Neural progenitor cell (in vitro differentiated cells): ENCODE data around the gene EFCAB11. TPM values are rescaled to one million over a fixed set of nuclear protein-coding genes. Genes with fewer than 3 reads are reported as not detected.

Experiments used
- DNase-seq: peaks from one replicate; pipeline ENCODE4 v3.0.0-alpha.2; 2016; ENCODE audit warnings: low spot score
- H2AFZ ChIP-seq: fragments of 200-600 bp; sonication (generic); replicated peaks from 2 replicates; pipeline ENCODE4 v1.6.1; 2016; ENCODE audit warnings: antibody characterized with exemption
- H3F3A ChIP-seq: fragments of 200-600 bp; sonication (generic); 2 replicates; pipeline ENCODE4 v1.6.1; 2016; ENCODE audit warnings: antibody characterized with exemption, low read depth
- H3K27ac ChIP-seq: fragments of 200-600 bp; sonication (generic); 2 replicates; pipeline ENCODE4 v1.5.1; 2016; ENCODE audit warnings: mild to moderate bottlenecking
- H3K27me3 ChIP-seq: fragments of 200-600 bp; sonication (generic); 2 replicates; pipeline ENCODE4 v1.6.1; 2016; ENCODE audit warnings: mild to moderate bottlenecking, moderate library complexity
- H3K36me3 ChIP-seq: fragments of 200-600 bp; sonication (generic); 2 replicates; pipeline ENCODE4 v1.5.1; 2016
- H3K4me1 ChIP-seq: fragments of 200-600 bp; sonication (generic); 2 replicates; pipeline ENCODE4 v1.6.1; 2016; ENCODE audit warnings: mixed run types
- H3K4me2 ChIP-seq: fragments of 200-600 bp; sonication (generic); 2 replicates; pipeline ENCODE4 v1.6.1; 2016
- H3K4me3 ChIP-seq: fragments of 200-600 bp; sonication (generic); 2 replicates; pipeline ENCODE4 v1.5.1; 2016
- H3K79me2 ChIP-seq: fragments of 200-600 bp; sonication (generic); 2 replicates; pipeline ENCODE4 v1.6.1; 2016; ENCODE audit warnings: low read depth
- H3K9ac ChIP-seq: fragments of 200-600 bp; sonication (generic); 2 replicates; pipeline ENCODE4 v1.6.1; 2016
- H3K9me3 ChIP-seq: fragments of 200-600 bp; sonication (generic); 2 replicates; pipeline ENCODE4 v1.5.1; 2016; ENCODE audit warnings: low read depth
- H4K20me1 ChIP-seq: fragments of 200-600 bp; sonication (generic); 2 replicates; pipeline ENCODE4 v1.6.1; 2016; ENCODE audit warnings: low read depth
- H3K27ac Mint-ChIP-seq: 3 replicates; pipeline ENCODE4 v1.8.0; 2021; ENCODE audit warnings: mixed read lengths
- H3K27me3 Mint-ChIP-seq: 2 replicates; pipeline ENCODE4 v1.8.0; 2022; ENCODE audit warnings: low read depth, mild to moderate bottlenecking, inconsistent platforms, moderate library complexity, mixed read lengths; ENCODE audit not compliant: insufficient read depth
- H3K36me3 Mint-ChIP-seq: 3 replicates; pipeline ENCODE4 v1.8.0; 2021; ENCODE audit warnings: mixed read lengths
- H3K4me1 Mint-ChIP-seq: 3 replicates; pipeline ENCODE4 v1.8.0; 2021; ENCODE audit warnings: mixed read lengths
- H3K4me3 Mint-ChIP-seq: 3 replicates; pipeline ENCODE4 v1.8.0; 2021; ENCODE audit warnings: mild to moderate bottlenecking, moderate library complexity, mixed read lengths
- H3K9me3 Mint-ChIP-seq: 3 replicates; pipeline ENCODE4 v1.8.0; 2020; ENCODE audit warnings: mixed read lengths
- EZH2 ChIP-seq: fragments of 200-600 bp; sonication (generic); IDR thresholded peaks from 2 replicates; pipeline ENCODE4 v1.6.1; 2017; ENCODE audit warnings: antibody characterized with exemption, mild to moderate bottlenecking, moderate library complexity
- EZH2phosphoT487 ChIP-seq: fragments of 200-600 bp; sonication (generic); IDR thresholded peaks from 2 replicates; pipeline ENCODE4 v1.6.1; 2017; ENCODE audit warnings: antibody characterized with exemption
- total RNA-seq: library from RNA; depleted of rRNA; stranded (reverse); fragments of >200 nt; gene quantifications from 2 replicates; pipeline ENCODE4 v1.2.3, GENCODE V29; 2015; ENCODE audit warnings: low replicate concordance
- TF ChIP-seq, protein P1 (sequence below): fragments of 200-600 bp; sonication (generic); IDR thresholded peaks from 2 replicates; pipeline ENCODE4 v1.5.1; 2017; ENCODE audit warnings: antibody characterized with exemption, mild to moderate bottlenecking

The EFCAB11 gene
- total RNA-seq, 1 donor from 2014 or later, result 27.6 TPM

GRCh38 chr14:89996963-89997362 lies 42.4 kb upstream of the EFCAB11 start:
- Histone ChIP-seq H3K4me1 (no peaks in the 10 kb centered on the region), H2AFZ (no peak overlapping the region), H3K79me2 (no peaks in the 10 kb centered on the region), H3F3A (no peaks in the 10 kb centered on the region), H4K20me1 (peaks cover 5% of the 10 kb centered on the region), H3K9ac (no peak overlapping the region), H3K4me3 (no peak overlapping the region), H3K36me3 (peaks cover 27% of the 10 kb centered on the region), H3K9me3 (no peaks in the 10 kb centered on the region), H3K4me2 (no peak overlapping the region), H3K27ac (no peak overlapping the region), H3K27me3 (no peaks in the 10 kb centered on the region)
- H3K4me3 Mint-ChIP-seq, result no peak overlapping the region
- H3K27ac Mint-ChIP-seq, result no peak overlapping the region
- no peaks in the 10 kb centered on the region for H3K4me1 Mint-ChIP-seq
- H3K27me3 Mint-ChIP-seq, result peaks cover 2% of the 10 kb centered on the region
- peaks cover 31% of the 10 kb centered on the region for H3K36me3 Mint-ChIP-seq
- DNase-seq, result no peak
- H3K9me3 Mint-ChIP-seq, result no peaks in the 10 kb centered on the region
- TF ChIP-seq EZH2, result no peak
- TF ChIP-seq EZH2phosphoT487, result no peak
- TF ChIP-seq, protein P1, sequence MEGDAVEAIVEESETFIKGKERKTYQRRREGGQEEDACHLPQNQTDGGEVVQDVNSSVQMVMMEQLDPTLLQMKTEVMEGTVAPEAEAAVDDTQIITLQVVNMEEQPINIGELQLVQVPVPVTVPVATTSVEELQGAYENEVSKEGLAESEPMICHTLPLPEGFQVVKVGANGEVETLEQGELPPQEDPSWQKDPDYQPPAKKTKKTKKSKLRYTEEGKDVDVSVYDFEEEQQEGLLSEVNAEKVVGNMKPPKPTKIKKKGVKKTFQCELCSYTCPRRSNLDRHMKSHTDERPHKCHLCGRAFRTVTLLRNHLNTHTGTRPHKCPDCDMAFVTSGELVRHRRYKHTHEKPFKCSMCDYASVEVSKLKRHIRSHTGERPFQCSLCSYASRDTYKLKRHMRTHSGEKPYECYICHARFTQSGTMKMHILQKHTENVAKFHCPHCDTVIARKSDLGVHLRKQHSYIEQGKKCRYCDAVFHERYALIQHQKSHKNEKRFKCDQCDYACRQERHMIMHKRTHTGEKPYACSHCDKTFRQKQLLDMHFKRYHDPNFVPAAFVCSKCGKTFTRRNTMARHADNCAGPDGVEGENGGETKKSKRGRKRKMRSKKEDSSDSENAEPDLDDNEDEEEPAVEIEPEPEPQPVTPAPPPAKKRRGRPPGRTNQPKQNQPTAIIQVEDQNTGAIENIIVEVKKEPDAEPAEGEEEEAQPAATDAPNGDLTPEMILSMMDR, result no peak

DNA sequence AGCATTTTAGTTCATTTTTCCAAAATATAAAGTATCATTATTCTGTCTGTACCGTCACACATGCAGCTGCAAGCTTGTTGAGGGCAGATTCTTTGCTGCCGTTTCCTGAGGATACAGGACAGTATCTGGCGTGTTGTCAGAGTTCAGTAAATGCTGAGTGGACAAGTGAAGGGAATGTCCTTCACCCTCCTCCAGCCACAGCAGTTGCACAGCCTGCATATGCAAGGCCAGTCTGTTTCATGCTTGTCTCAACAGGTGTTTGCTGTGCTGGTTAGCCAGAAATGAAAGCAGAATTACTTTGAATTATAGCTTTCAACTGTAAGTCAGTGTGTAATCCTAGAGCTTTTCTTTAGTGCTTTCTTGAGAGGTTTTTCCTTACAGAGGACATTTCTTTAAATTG lies 37.7 kb upstream of the EFCAB11 start:
- no peak overlapping the region for H3K27ac ChIP-seq
- no peak overlapping the region for H3K4me2 ChIP-seq
- Mint-ChIP-seq H3K9me3 (no peaks in the 10 kb centered on the region), H3K4me1 (no peaks in the 10 kb centered on the region), H3K36me3 (peaks cover 34% of the 10 kb centered on the region), H3K4me3 (no peak overlapping the region), H3K27me3 (no peaks in the 10 kb centered on the region), H3K27ac (no peak overlapping the region)
- H3K4me3 ChIP-seq, result no peak overlapping the region
- TF ChIP-seq EZH2 (no peak), EZH2phosphoT487 (no peak)
- TF ChIP-seq, protein P1, result no peak
- no peak for DNase-seq
- H3K9ac ChIP-seq, result no peak overlapping the region
- H3F3A ChIP-seq, result no peaks in the 10 kb centered on the region
- H3K9me3 ChIP-seq, result no peaks in the 10 kb centered on the region
- no peaks in the 10 kb centered on the region for H3K27me3 ChIP-seq
- H3K4me1 ChIP-seq, result no peaks in the 10 kb centered on the region
- no peaks in the 10 kb centered on the region for H3K79me2 ChIP-seq
- no peaks in the 10 kb centered on the region for H4K20me1 ChIP-seq
- H3K36me3 ChIP-seq, result peaks cover 26% of the 10 kb centered on the region
- no peak overlapping the region for H2AFZ ChIP-seq

DNA sequence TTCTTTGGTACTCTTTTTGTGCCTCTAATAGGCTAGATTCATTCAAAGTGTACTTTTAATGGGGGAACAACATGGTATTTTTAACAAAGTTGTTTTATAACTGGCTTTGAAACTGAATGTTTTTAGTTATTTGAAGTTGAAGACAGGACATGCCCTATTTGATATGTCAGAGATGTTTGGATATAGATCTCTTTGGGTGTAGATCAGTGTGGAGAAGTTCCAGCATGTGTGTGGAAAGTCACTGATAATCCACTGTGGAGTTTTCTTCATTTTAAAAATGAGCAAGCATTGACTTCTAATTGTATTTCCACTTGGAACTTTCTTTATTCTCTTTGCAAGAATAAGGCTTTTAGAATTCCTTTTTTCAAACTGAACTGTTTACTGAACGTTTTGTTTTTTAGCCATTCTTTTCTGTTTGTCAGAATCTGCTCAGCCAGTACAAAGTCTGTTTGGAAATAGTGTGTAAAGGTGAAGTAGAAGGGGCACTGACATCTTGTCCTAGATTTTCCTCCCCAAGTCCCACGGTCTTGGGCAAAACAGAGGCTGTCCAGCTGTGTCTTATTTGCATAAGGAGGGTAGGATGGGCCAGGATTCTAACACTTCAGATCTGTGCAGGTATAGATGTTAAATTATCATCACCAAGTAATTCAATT lies 36.2 kb upstream of the EFCAB11 start:
- no peaks in the 10 kb centered on the region for H3K27me3 Mint-ChIP-seq
- peaks cover 26% of the 10 kb centered on the region for H3K36me3 ChIP-seq
- H3K27ac ChIP-seq, result no peak overlapping the region
- H3K4me2 ChIP-seq, result no peak overlapping the region
- no peak overlapping the region for H3K27ac Mint-ChIP-seq
- no peaks in the 10 kb centered on the region for H3K4me1 Mint-ChIP-seq
- H2AFZ ChIP-seq, result no peak overlapping the region
- DNase-seq, result no peak
- H3K79me2 ChIP-seq, result no peaks in the 10 kb centered on the region
- peaks cover 34% of the 10 kb centered on the region for H3K36me3 Mint-ChIP-seq
- H3K9me3 Mint-ChIP-seq, result no peaks in the 10 kb centered on the region
- no peak overlapping the region for H3K9ac ChIP-seq
- H3K27me3 ChIP-seq, result no peaks in the 10 kb centered on the region
- no peak overlapping the region for H3K4me3 ChIP-seq
- H3F3A ChIP-seq, result no peaks in the 10 kb centered on the region
- H4K20me1 ChIP-seq, result no peaks in the 10 kb centered on the region
- no peaks in the 10 kb centered on the region for H3K9me3 ChIP-seq
- no peaks in the 10 kb centered on the region for H3K4me1 ChIP-seq
- no peak overlapping the region for H3K4me3 Mint-ChIP-seq
- TF ChIP-seq, protein P1, result no peak
- TF ChIP-seq EZH2, result no peak
- no peak for TF ChIP-seq EZH2phosphoT487
